Measurements from ENCODE around the gene MCAT.
"Not testable (repeated sequence)": the region's sequence is repeated elsewhere in the genome, so short reads cannot be mapped to it uniquely, and the experiment has no call there.

The MCAT gene

GRCh38 chr22:43118024-43118849 lies 25.0 kb downstream of the MCAT start:
- no peak for DNase-seq

- no peak for DNase-seq
Observed at GRCh38 chr22:43116932-43117331, 26.3 kb downstream of the MCAT start.

- DNase-seq, result peak; percentile 24
Observed at GRCh38 chr22:43114958-43115357, 28.2 kb downstream of the MCAT start.

- peak; percentile 22 for DNase-seq
Observed at GRCh38 chr22:43113526-43114251, 29.5 kb downstream of the MCAT start.

- DNase-seq, result no peak
Observed at GRCh38 chr22:43110927-43111623, 32.1 kb downstream of the MCAT start.

GRCh38 chr22:43110444-43110926 lies 32.7 kb downstream of the MCAT start, which contains the start of gene BIK:
BIK (plus strand) TSS chr22:43110750; CDS start chr22:43124023, 13,273 bp downstream.
- peak; percentile 19 for DNase-seq

GRCh38 chr22:43109921-43110443 lies 33.2 kb downstream of the MCAT start:
- DNase-seq, result no peak

GRCh38 chr22:43109511-43109910 lies 33.7 kb downstream of the MCAT start:
- no peak for DNase-seq

- no peak for DNase-seq
Observed at GRCh38 chr22:43106302-43106701, 36.9 kb downstream of the MCAT start.

- DNase-seq, result not testable (repeated sequence)
Observed at GRCh38 chr22:43104950-43105349, 38.2 kb downstream of the MCAT start.

GRCh38 chr22:43104056-43104625 lies 39.1 kb downstream of the MCAT start:
- DNase-seq, result not testable (repeated sequence)

GRCh38 chr22:43101306-43101705 lies 41.9 kb downstream of the MCAT start:
- no peak for DNase-seq

- DNase-seq, result no peak
Observed at GRCh38 chr22:43100225-43100624, 43.0 kb downstream of the MCAT start.

- no peak for DNase-seq
Observed at GRCh38 chr22:43099095-43099494, 44.1 kb downstream of the MCAT start.

GRCh38 chr22:43098356-43098755 lies 44.8 kb downstream of the MCAT start:
- DNase-seq, result no peak

GRCh38 chr22:43096420-43096819 lies 46.8 kb downstream of the MCAT start:
- no peak for DNase-seq

- DNase-seq, result no peak
Observed at GRCh38 chr22:43094551-43094950, 48.6 kb downstream of the MCAT start.

- no peak for DNase-seq
Observed at GRCh38 chr22:43094085-43094484, 49.1 kb downstream of the MCAT start.

- no peak for DNase-seq
Observed at GRCh38 chr22:43092085-43092484, 51.1 kb downstream of the MCAT start.

- peak; percentile 40 for DNase-seq
Observed at GRCh38 chr22:43090130-43090789, 52.9 kb downstream of the MCAT start.

GRCh38 chr22:43088984-43089717 lies 54.0 kb downstream of the MCAT start, which contains the start of gene TTLL1:
TTLL1 (minus strand) TSS chr22:43089391; CDS start chr22:43075586, 13,805 bp downstream.
- peak; percentile 78 for DNase-seq
